B cell (primary cell): ENCODE measurements around the gene PDE6A.

ENCODE experiments used
- CTCF ChIP-seq: fragments of 200-600 bp; IDR thresholded peaks from one replicate; pipeline ENCODE4 v1.8.0; 2022; ENCODE audit warnings: antibody characterized with exemption, mild to moderate bottlenecking
- EZH2 ChIP-seq: IDR thresholded peaks from 2 replicates; pipeline ENCODE4 v1.6.1; 2012; ENCODE audit warnings: borderline replicate concordance, low read depth, mild to moderate bottlenecking, moderate library complexity, low read length; ENCODE audit not compliant: insufficient read depth, poor library complexity, severe bottlenecking

GRCh38 chr5:149969181-149969930 lies 24.8 kb upstream of the PDE6A start:
- TF ChIP-seq CTCF, result no peak
- no peak for TF ChIP-seq EZH2
